OCI-LY3 (cell line): ENCODE results near the gene ERC2.

Source experiments
- H2AFZ ChIP-seq: fragments of 200-600, 300-600 bp; shearing (Covaris generic); 2 replicates; pipeline ENCODE4 v1.6.0; 2014; ENCODE audit warnings: antibody characterized with exemption, low read depth, low read length
- H3K27ac ChIP-seq: fragments of 200-600, 300-600 bp; sonication (generic); 2 replicates; pipeline ENCODE4 v1.5.1; 2014; ENCODE audit warnings: mild to moderate bottlenecking, low read length, moderate library complexity, mixed read lengths
- H3K27me3 ChIP-seq: fragments of 200-600, 300-600 bp; sonication (generic); 2 replicates; pipeline ENCODE4 v1.6.1; 2014; ENCODE audit warnings: low read depth, low read length, mixed read lengths
- H3K36me3 ChIP-seq: fragments of 200-600, 300-600 bp; sonication (generic); replicated peaks from 2 replicates; pipeline ENCODE3; 2014; ENCODE audit warnings: low read depth, low read length, mixed read lengths
- H3K4me1 ChIP-seq: fragments of 300-600, 200-600 bp; sonication (generic); 2 replicates; pipeline ENCODE4 v1.6.1; 2014; ENCODE audit warnings: low read length, mixed read lengths
- H3K4me2 ChIP-seq: fragments of 200-600, 300-600 bp; sonication (generic); 2 replicates; pipeline ENCODE4 v1.6.1; 2014; ENCODE audit warnings: low read length, mixed read lengths
- H3K4me3 ChIP-seq: fragments of 300-600, 200-600 bp; sonication (generic); 2 replicates; pipeline ENCODE4 v1.5.1; 2014; ENCODE audit warnings: antibody characterized with exemption, mild to moderate bottlenecking, low read length, moderate library complexity
- H3K79me2 ChIP-seq: fragments of 300-600, 200-600 bp; shearing (Covaris generic); 2 replicates; pipeline ENCODE4 v1.6.1; 2014; ENCODE audit warnings: mild to moderate bottlenecking, low read length, mixed read lengths
- H3K9ac ChIP-seq: fragments of 300-600, 200-600 bp; shearing (Covaris generic); 2 replicates; pipeline ENCODE4 v1.6.0; 2014; ENCODE audit warnings: mild to moderate bottlenecking, low read length, moderate library complexity
- H3K9me3 ChIP-seq: fragments of 200-600, 300-600 bp; shearing (Covaris generic); 2 replicates; pipeline ENCODE4 v1.6.1; 2014; ENCODE audit warnings: low read length, mixed read lengths; ENCODE audit not compliant: insufficient read depth
- H4K20me1 ChIP-seq: fragments of 200-600, 300-600 bp; sonication (generic); 2 replicates; pipeline ENCODE4 v1.6.1; 2016; ENCODE audit warnings: low read length, mixed read lengths; ENCODE audit not compliant: insufficient read depth
- EZH2phosphoT487 ChIP-seq: fragments of 200-600 bp; shearing (Covaris generic); IDR thresholded peaks from 2 replicates; pipeline ENCODE4 v1.6.1; 2018; ENCODE audit warnings: antibody characterized with exemption, mixed run types, low read depth
- TF ChIP-seq, protein P1 (sequence below): fragments of 200-600, 300-600 bp; sonication (generic); IDR thresholded peaks from 2 replicates; pipeline ENCODE4 v1.5.1; 2014; ENCODE audit warnings: antibody characterized with exemption, low read length, low read depth

ERC2 gene

DNA sequence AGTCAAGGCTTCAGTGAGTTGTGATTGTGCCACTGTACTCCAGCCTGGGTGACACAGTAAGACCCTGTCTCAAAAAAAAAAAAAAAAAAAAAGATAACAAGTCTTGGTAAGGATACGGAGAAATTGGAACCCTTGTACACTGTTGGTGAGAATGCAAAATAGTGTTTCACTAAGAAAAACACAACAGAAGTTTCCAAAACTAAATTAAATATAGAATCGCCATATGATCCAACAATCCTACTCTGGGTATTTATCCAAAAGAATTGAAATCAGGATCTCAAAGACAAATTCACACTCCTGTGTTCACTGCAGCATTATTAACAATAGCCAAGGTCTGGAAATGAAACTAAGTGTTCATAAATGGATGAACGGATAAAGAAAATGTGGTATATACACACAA is 149.4 kb downstream of the ERC2 start:
- Histone ChIP-seq H3K79me2 (no peaks in the 10 kb centered on the region), H3K4me1 (no peaks in the 10 kb centered on the region), H3K4me3 (no peak overlapping the region), H3K27ac (no peak overlapping the region), H2AFZ (no peak overlapping the region), H3K27me3 (peaks cover 14% of the 10 kb centered on the region), H3K4me2 (no peak overlapping the region), H4K20me1 (no peaks in the 10 kb centered on the region), H3K9me3 (no peaks in the 10 kb centered on the region), H3K9ac (no peak overlapping the region), H3K36me3 (no peaks in the 10 kb centered on the region)
- no peak for TF ChIP-seq EZH2phosphoT487
- TF ChIP-seq, protein P1, sequence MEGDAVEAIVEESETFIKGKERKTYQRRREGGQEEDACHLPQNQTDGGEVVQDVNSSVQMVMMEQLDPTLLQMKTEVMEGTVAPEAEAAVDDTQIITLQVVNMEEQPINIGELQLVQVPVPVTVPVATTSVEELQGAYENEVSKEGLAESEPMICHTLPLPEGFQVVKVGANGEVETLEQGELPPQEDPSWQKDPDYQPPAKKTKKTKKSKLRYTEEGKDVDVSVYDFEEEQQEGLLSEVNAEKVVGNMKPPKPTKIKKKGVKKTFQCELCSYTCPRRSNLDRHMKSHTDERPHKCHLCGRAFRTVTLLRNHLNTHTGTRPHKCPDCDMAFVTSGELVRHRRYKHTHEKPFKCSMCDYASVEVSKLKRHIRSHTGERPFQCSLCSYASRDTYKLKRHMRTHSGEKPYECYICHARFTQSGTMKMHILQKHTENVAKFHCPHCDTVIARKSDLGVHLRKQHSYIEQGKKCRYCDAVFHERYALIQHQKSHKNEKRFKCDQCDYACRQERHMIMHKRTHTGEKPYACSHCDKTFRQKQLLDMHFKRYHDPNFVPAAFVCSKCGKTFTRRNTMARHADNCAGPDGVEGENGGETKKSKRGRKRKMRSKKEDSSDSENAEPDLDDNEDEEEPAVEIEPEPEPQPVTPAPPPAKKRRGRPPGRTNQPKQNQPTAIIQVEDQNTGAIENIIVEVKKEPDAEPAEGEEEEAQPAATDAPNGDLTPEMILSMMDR, result no peak

DNA sequence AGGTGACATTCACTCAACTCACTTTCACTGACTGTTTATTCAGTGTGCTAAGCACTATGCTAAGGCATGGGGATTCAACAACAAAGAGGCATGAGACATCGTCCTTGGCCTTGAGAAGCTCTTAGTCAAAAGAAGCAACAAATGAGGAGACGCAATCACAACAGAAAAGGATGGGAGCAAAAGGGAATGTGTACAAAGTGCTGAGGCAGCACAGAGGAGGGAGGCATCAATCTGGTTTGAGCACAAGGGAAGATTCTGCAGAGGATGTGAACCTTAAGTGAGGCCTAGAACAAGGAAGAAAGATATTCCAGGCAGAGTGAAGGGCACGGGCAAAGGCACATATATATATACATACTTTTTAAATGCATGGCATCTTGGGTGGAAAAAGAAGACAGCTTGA is 151.3 kb downstream of the ERC2 start:
- Histone ChIP-seq H3K4me3 (no peak overlapping the region), H3K4me2 (no peak overlapping the region), H3K27me3 (peaks cover 17% of the 10 kb centered on the region), H2AFZ (no peak overlapping the region), H3K79me2 (no peaks in the 10 kb centered on the region), H3K27ac (no peak overlapping the region), H4K20me1 (no peaks in the 10 kb centered on the region), H3K4me1 (no peaks in the 10 kb centered on the region), H3K9ac (no peak overlapping the region), H3K36me3 (no peaks in the 10 kb centered on the region), H3K9me3 (no peaks in the 10 kb centered on the region)
- TF ChIP-seq EZH2phosphoT487, result no peak
- TF ChIP-seq, protein P1, result no peak

DNA sequence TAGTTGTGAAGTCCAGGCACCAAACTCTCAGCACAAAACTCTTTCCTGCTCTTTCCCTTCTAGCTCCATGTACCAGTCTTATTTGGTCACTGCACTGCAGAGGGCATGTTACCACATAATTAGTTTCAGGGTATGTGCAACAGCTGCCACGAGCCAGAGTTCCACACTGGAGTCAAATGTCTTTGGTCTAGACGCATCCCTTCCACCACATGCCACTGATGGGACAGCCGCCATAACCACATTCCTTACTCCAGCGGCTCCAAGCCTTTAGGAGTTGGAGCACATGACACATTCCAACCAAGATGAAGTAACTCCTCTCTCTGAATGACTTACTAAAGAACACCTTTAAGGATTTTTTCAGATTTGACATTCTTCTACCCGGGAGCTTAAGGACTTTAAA is 153.4 kb downstream of the ERC2 start:
- TF ChIP-seq, protein P1, result no peak
- no peak for TF ChIP-seq EZH2phosphoT487
- Histone ChIP-seq H2AFZ (no peak overlapping the region), H3K27ac (no peak overlapping the region), H3K4me3 (no peak overlapping the region), H3K36me3 (no peaks in the 10 kb centered on the region), H3K4me2 (no peak overlapping the region), H4K20me1 (no peaks in the 10 kb centered on the region), H3K4me1 (no peaks in the 10 kb centered on the region), H3K27me3 (peaks cover 12% of the 10 kb centered on the region), H3K9ac (no peak overlapping the region), H3K79me2 (no peaks in the 10 kb centered on the region), H3K9me3 (no peaks in the 10 kb centered on the region)

DNA sequence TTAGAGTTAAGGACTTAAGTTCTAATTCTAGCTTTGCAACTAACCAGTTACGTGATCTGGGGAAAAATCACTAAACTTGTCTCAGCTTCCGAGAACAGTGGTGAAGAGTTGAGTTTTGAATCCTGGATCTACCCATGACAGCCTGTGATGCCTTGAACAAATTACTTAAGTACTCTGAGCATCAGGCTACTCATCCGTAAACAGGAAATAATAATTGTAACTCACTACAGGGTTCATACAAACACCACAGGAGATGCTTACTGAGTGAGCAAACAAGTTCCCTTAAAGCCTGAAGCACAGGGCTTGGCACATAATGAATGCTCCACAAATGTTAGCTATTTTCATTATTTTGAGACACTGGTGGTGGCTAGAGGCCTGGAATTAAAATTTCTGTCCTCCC is 158.8 kb downstream of the ERC2 start:
- Histone ChIP-seq H3K36me3 (no peaks in the 10 kb centered on the region), H3K9me3 (no peaks in the 10 kb centered on the region), H3K79me2 (no peaks in the 10 kb centered on the region), H2AFZ (no peak overlapping the region), H3K9ac (no peak overlapping the region), H3K27ac (no peak overlapping the region), H3K4me3 (no peak overlapping the region), H4K20me1 (no peaks in the 10 kb centered on the region), H3K4me2 (no peak overlapping the region), H3K27me3 (0 out of 2 replicates have a peak, but pooled peaks cover 3% of the 10 kb centered on the region), H3K4me1 (no peaks in the 10 kb centered on the region)
- TF ChIP-seq, protein P1, result no peak
- no peak for TF ChIP-seq EZH2phosphoT487
